Measurements from ENCODE around the gene TNPO2. TPM values are rescaled to one million over a fixed set of nuclear protein-coding genes. Genes with fewer than 3 reads are reported as not detected.

TNPO2 gene
- total and polyA plus RNA-seq, 2 of the 13 experiments (the other 11 are each of a cell fraction or from before 2014, with no cell fraction given) = 31.7 to 61.0 TPM

DNA sequence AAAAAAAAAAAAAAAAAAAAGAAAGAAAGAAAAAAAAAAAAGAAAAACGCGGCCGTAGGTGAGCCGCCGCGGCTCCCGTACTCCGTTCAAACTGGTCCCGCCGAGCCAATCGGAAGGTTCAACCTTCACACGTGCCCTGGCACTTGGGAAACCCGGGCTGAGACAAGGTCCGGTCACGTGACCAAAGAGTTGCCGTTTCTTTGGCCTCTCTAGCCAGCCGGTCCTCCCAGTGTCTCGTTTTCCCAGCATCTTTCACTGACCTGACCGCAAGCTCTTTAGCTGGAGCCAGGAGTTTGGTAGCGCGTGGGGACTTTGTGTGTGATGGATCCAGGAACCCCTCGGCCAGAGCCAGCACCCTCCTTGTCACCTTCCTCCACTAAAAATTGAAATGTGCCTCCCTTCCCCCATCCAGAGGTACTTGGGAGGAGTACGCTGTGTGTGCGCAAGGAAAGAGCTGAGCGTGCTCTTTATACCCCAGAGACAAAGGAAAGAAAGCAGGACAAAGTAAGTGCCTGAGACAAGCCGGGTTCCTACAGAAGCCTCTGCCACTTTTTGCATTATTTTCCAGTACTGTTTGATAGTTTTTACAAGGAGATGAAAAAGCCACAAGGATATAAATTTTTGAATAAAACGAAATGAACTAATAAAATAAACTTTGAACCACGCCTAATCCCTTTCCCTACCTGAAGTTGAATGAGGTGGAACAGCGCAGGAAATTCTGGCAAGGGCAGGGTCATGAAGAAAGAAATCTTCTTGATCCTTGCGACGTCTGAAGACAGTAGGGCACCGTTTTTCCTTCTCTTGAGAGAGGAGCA lies 959 bp downstream of the TNPO2 start (continued):
- TF ChIP-seq, protein P1, sequence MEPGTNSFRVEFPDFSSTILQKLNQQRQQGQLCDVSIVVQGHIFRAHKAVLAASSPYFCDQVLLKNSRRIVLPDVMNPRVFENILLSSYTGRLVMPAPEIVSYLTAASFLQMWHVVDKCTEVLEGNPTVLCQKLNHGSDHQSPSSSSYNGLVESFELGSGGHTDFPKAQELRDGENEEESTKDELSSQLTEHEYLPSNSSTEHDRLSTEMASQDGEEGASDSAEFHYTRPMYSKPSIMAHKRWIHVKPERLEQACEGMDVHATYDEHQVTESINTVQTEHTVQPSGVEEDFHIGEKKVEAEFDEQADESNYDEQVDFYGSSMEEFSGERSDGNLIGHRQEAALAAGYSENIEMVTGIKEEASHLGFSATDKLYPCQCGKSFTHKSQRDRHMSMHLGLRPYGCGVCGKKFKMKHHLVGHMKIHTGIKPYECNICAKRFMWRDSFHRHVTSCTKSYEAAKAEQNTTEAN (CRISPR knock-in tag; conservative IDR thresholded peaks at IDR 0.05) = no peak
- TF ChIP-seq MLX (CRISPR knock-in tag; IDR thresholded peaks at IDR 0.05) (peak; percentile 83; the same call in 1 of the 2 replicates), KLF12 (CRISPR knock-in tag; IDR thresholded peaks at IDR 0.05; ENCODE audit: borderline replicate concordance) (no peak), NCOA1 (CRISPR knock-in tag; IDR thresholded peaks at IDR 0.05) (no peak), FOXA1 (IDR thresholded peaks at IDR 0.05) (no peak), FOXA1 (CRISPR knock-in tag; IDR thresholded peaks at IDR 0.05) (no peak), SMARCC2 (IDR thresholded peaks at IDR 0.05) (no peak), NFIB (CRISPR knock-in tag; IDR thresholded peaks at IDR 0.05; ENCODE audit: borderline replicate concordance) (no peak), SRSF4 (IDR thresholded peaks at IDR 0.05; ENCODE audit: low read depth, low read length, poor library complexity, severe bottlenecking) (no peak), ZNF816 (CRISPR knock-in tag; IDR thresholded peaks at IDR 0.05; ENCODE audit: borderline replicate concordance) (peak; percentile 52; the same call in 1 of the 2 replicates), PCBP1 (IDR thresholded peaks at IDR 0.05; ENCODE audit: borderline replicate concordance, low read depth, low read length) (no peak), ZNF768 (CRISPR knock-in tag; IDR thresholded peaks at IDR 0.05) (no peak), ZNF7 (CRISPR knock-in tag; IDR thresholded peaks at IDR 0.05) (no peak), NFYB (CRISPR knock-in tag; IDR thresholded peaks at IDR 0.05) (peak; percentile 86), TFDP2 (CRISPR knock-in tag; IDR thresholded peaks at IDR 0.05) (peak; percentile 89)
- TF ChIP-seq, protein P2, sequence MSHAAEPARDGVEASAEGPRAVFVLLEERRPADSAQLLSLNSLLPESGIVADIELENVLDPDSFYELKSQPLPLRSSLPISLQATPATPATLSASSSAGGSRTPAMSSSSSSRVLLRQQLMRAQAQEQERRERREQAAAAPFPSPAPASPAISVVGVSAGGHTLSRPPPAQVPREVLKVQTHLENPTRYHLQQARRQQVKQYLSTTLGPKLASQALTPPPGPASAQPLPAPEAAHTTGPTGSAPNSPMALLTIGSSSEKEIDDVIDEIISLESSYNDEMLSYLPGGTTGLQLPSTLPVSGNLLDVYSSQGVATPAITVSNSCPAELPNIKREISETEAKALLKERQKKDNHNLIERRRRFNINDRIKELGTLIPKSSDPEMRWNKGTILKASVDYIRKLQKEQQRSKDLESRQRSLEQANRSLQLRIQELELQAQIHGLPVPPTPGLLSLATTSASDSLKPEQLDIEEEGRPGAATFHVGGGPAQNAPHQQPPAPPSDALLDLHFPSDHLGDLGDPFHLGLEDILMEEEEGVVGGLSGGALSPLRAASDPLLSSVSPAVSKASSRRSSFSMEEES (CRISPR knock-in tag; IDR thresholded peaks at IDR 0.05) = peak; percentile 93
- TF ChIP-seq, protein P3, sequence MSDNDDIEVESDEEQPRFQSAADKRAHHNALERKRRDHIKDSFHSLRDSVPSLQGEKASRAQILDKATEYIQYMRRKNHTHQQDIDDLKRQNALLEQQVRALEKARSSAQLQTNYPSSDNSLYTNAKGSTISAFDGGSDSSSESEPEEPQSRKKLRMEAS (IDR thresholded peaks at IDR 0.05) = peak; percentile 91
- TF ChIP-seq, protein P4, sequence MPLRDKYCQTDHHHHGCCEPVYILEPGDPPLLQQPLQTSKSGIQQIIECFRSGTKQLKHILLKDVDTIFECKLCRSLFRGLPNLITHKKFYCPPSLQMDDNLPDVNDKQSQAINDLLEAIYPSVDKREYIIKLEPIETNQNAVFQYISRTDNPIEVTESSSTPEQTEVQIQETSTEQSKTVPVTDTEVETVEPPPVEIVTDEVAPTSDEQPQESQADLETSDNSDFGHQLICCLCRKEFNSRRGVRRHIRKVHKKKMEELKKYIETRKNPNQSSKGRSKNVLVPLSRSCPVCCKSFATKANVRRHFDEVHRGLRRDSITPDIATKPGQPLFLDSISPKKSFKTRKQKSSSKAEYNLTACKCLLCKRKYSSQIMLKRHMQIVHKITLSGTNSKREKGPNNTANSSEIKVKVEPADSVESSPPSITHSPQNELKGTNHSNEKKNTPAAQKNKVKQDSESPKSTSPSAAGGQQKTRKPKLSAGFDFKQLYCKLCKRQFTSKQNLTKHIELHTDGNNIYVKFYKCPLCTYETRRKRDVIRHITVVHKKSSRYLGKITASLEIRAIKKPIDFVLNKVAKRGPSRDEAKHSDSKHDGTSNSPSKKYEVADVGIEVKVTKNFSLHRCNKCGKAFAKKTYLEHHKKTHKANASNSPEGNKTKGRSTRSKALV (CRISPR knock-in tag; IDR thresholded peaks at IDR 0.05) = 0 out of 2 replicates have a peak, but pooled peaks have one; percentile 12
